SK-N-SH (cell line): ENCODE data around the gene BEST3. TPM values are rescaled to one million over a fixed set of nuclear protein-coding genes. Genes with fewer than 3 reads are reported as not detected.

ENCODE experiments used
- CTCF ChIA-PET: fragments of 300-600, 350-600 bp; formaldehyde crosslinking; extraction: SDS; loops from one replicate; lab custom pipeline; 2021; lab: Yijun Ruan, JAX
- POLR2A ChIA-PET: fragments of 350-600 bp; sonication (Branson Sonifier 250); formaldehyde crosslinking; extraction: SDS; loops from one replicate; lab custom pipeline; 2020; ENCODE audit warnings: antibody characterized with exemption, inconsistent platforms; lab: Yijun Ruan, JAX
- DNase-seq: peaks from one replicate; pipeline ENCODE4 v3.0.0; 2012
- H2AFZ ChIP-seq: fragments of 200-600 bp; sonication (generic); 2 replicates; pipeline ENCODE4 v1.8.1; 2016; ENCODE audit warnings: antibody characterized with exemption, mild to moderate bottlenecking, low read depth
- H3F3A ChIP-seq: fragments of 200-600 bp; sonication (generic); replicated peaks from 2 replicates; pipeline ENCODE3; 2016; ENCODE audit warnings: antibody characterized with exemption, mild to moderate bottlenecking; ENCODE audit not compliant: insufficient read depth
- H3K27ac ChIP-seq, 2 experiments: fragments of 200-500 bp in 1 of 2; fragments of 200-600 bp in 1 of 2; sonication (Bioruptor generic) in 1 of 2; sonication (generic), shearing (Covaris generic) in 1 of 2; 2 replicates each; pipeline versions ENCODE4 v1.5.1 to v1.6.1; 2014 to 2016; ENCODE audit warnings: low read depth in 2 of 2, inconsistent platforms in 1 of 2, low read length in 1 of 2, mild to moderate bottlenecking in 1 of 2, mixed read lengths in 1 of 2
- H3K27me3 ChIP-seq: fragments of 200-600 bp; sonication (generic), shearing (Covaris generic); 2 replicates; pipeline ENCODE4 v1.6.1; 2016; ENCODE audit warnings: mixed run types; ENCODE audit not compliant: insufficient read depth
- H3K36me3 ChIP-seq, 2 experiments: fragments of 200-500 bp in 1 of 2; fragments of 200-600 bp in 1 of 2; sonication (Bioruptor generic) in 1 of 2; sonication (generic) in 1 of 2; replicated peaks in 1 of 2; 2 replicates each; pipeline versions ENCODE3 to v1.5.1; 2014 to 2016; ENCODE audit warnings: low read length in 1 of 2, mild to moderate bottlenecking in 1 of 2; ENCODE audit not compliant: insufficient read depth in 2 of 2, control insufficient read depth in 1 of 2
- H3K4me1 ChIP-seq, 2 experiments: fragments of 200-500 bp in 1 of 2; fragments of 200-600 bp in 1 of 2; sonication (Bioruptor generic) in 1 of 2; sonication (generic), shearing (Covaris generic) in 1 of 2; 2 replicates each; pipeline versions ENCODE4 v1.5.1 to v1.6.1; 2014 to 2016; ENCODE audit warnings: low read depth in 1 of 2, low read length in 1 of 2, mixed run types in 1 of 2; ENCODE audit not compliant: insufficient read depth in 2 of 2, control insufficient read depth in 1 of 2
- H3K4me2 ChIP-seq: fragments of 200-600 bp; sonication (generic), shearing (Covaris generic); 2 replicates; pipeline ENCODE4 v1.6.1; 2017; ENCODE audit warnings: mixed run types
- H3K4me3 ChIP-seq, 2 experiments: fragments of 200-500 bp in 1 of 2; fragments of 200-600 bp in 1 of 2; sonication (Bioruptor generic) in 1 of 2; sonication (generic), shearing (Covaris generic) in 1 of 2; 2 replicates each; pipeline versions ENCODE4 v1.5.1 to v1.8.1; 2014 to 2016; ENCODE audit warnings: low read depth in 2 of 2, inconsistent platforms in 1 of 2, low read length in 1 of 2, mild to moderate bottlenecking in 1 of 2, mixed read lengths in 1 of 2, moderate library complexity in 1 of 2
- H3K79me2 ChIP-seq: fragments of 200-600 bp; sonication (generic); 2 replicates; pipeline ENCODE4 v1.8.1; 2017; ENCODE audit warnings: mild to moderate bottlenecking; ENCODE audit not compliant: insufficient read depth
- H3K9ac ChIP-seq: fragments of 200-600 bp; sonication (generic); 2 replicates; pipeline ENCODE4 v1.6.1; 2017; ENCODE audit warnings: mixed run types
- H3K9me2 ChIP-seq: fragments of 200-600 bp; sonication (generic); 2 replicates; pipeline ENCODE4 v1.6.1; 2017; ENCODE audit warnings: mixed run types
- H3K9me3 ChIP-seq: fragments of 200-600 bp; sonication (generic); 2 replicates; pipeline ENCODE4 v1.6.1; 2017; ENCODE audit warnings: mixed run types, mild to moderate bottlenecking, moderate library complexity
- H4K20me1 ChIP-seq: fragments of 200-600 bp; sonication (generic); 2 replicates; pipeline ENCODE4 v1.6.1; 2017; ENCODE audit warnings: mild to moderate bottlenecking, mixed run types; ENCODE audit not compliant: insufficient read depth
- CHD2 ChIP-seq: fragments of 150-350 bp; IDR thresholded peaks from 2 replicates; pipeline ENCODE4 v1.6.1; 2018; ENCODE audit warnings: low read length; ENCODE audit not compliant: partially characterized antibody
- CTCF ChIP-seq: fragments of 200-600 bp; sonication (generic); IDR thresholded peaks from 2 replicates; pipeline ENCODE4 v1.6.1; 2017; ENCODE audit warnings: antibody characterized with exemption, mild to moderate bottlenecking, moderate library complexity
- EZH2phosphoT487 ChIP-seq: fragments of 200-600 bp; sonication (generic); IDR thresholded peaks from 2 replicates; pipeline ENCODE4 v1.6.1; 2017; ENCODE audit warnings: low read depth, mixed run types, mild to moderate bottlenecking, antibody characterized with exemption, moderate library complexity, borderline replicate concordance
- FOSL2 ChIP-seq: IDR thresholded peaks from 2 replicates; pipeline ENCODE4 v1.4.0; 2012; ENCODE audit warnings: low read depth, mild to moderate bottlenecking, moderate library complexity, borderline replicate concordance
- FOXJ3 ChIP-seq: sonication (generic); formaldehyde crosslinking; IDR thresholded peaks from 2 replicates; pipeline ENCODE4 v1.5.1; 2020; ENCODE audit warnings: mild to moderate bottlenecking, missing genetic modification reagents
- IRF3 ChIP-seq: fragments of 150-350 bp; IDR thresholded peaks from 2 replicates; pipeline ENCODE4 v1.6.1; 2016; ENCODE audit warnings: mild to moderate bottlenecking, low read depth, low read length
- JUND ChIP-seq: IDR thresholded peaks from 2 replicates; pipeline ENCODE4 v1.4.0; 2012
- MXI1 ChIP-seq: IDR thresholded peaks from 2 replicates; pipeline ENCODE4 v1.6.1; 2012; ENCODE audit warnings: mild to moderate bottlenecking, low read depth, low read length, improper control_type of control experiment
- NRF1 ChIP-seq: IDR thresholded peaks from 2 replicates; pipeline ENCODE4 v1.6.1; 2012; ENCODE audit warnings: low read depth, mild to moderate bottlenecking, low read length
- POLR2AphosphoS5 ChIP-seq: IDR thresholded peaks from 2 replicates; pipeline ENCODE4 v1.6.1; 2012; ENCODE audit warnings: low read depth, low read length
- RAD21 ChIP-seq: IDR thresholded peaks from 2 replicates; pipeline ENCODE4 v1.6.1; 2012; ENCODE audit warnings: mild to moderate bottlenecking, low read length
- RCOR1 ChIP-seq: fragments of 150-350 bp; IDR thresholded peaks from 2 replicates; pipeline ENCODE4 v1.6.1; 2017; ENCODE audit warnings: antibody characterized with exemption, low read length
- REST ChIP-seq: IDR thresholded peaks from 2 replicates; pipeline ENCODE4 v1.6.1; 2012; ENCODE audit warnings: mild to moderate bottlenecking, low read depth, low read length, moderate library complexity
- RFX5 ChIP-seq: IDR thresholded peaks from 2 replicates; pipeline ENCODE4 v1.6.1; 2012; ENCODE audit warnings: mild to moderate bottlenecking, improper control_type of control experiment, low read length
- SIN3A ChIP-seq: IDR thresholded peaks from 2 replicates; pipeline ENCODE4 v1.6.1; 2012; ENCODE audit warnings: low read depth, mild to moderate bottlenecking, low read length, moderate library complexity, borderline replicate concordance
- SMC3 ChIP-seq: IDR thresholded peaks from 2 replicates; pipeline ENCODE4 v1.6.1; 2012; ENCODE audit warnings: low read depth, low read length, improper control_type of control experiment
- TCF12 ChIP-seq: IDR thresholded peaks from 2 replicates; pipeline ENCODE4 v1.4.0; 2012
- TEAD4 ChIP-seq: IDR thresholded peaks from 2 replicates; pipeline ENCODE4 v1.4.0; 2012; ENCODE audit warnings: mild to moderate bottlenecking, borderline replicate concordance; ENCODE audit not compliant: insufficient read depth
- YY1 ChIP-seq: IDR thresholded peaks from 2 replicates; pipeline ENCODE4 v1.4.0; 2012; ENCODE audit warnings: low read depth, mild to moderate bottlenecking
- WGBS: methylation state at CpG from one replicate; pipeline ENCODE4 v1.1.6; 2017; ENCODE audit warnings: low lambda C conversion rate; 5-methylcytosine and 5-hydroxymethylcytosine counted together
- polyA plus RNA-seq, 3 experiments: library from polyadenylated mRNA; depleted of rRNA; stranded (reverse); fragments of >200 nt; gene quantifications; 2 replicates each; pipeline ENCODE4 v1.2.3, GENCODE V29; 2012

The BEST3 gene
- polyA plus RNA-seq, 1 of the 3 experiments (the other 2 are of a cell fraction) = 0.48 TPM

- no peak for DNase-seq
- no peaks in the 10 kb centered on the region for H3K36me3 ChIP-seq
- H3K27ac ChIP-seq = no peak overlapping the region
- H3K9ac ChIP-seq = no peak overlapping the region
- peaks cover 4% of the 10 kb centered on the region for H3F3A ChIP-seq
- H3K4me3 ChIP-seq = no peak overlapping the region
- POLR2A ChIA-PET = no interaction called here
- no peaks in the 10 kb centered on the region for H3K79me2 ChIP-seq
- no peaks in the 10 kb centered on the region for H4K20me1 ChIP-seq
- no peaks in the 10 kb centered on the region for H3K9me3 ChIP-seq
- no peaks in the 10 kb centered on the region for H3K27me3 ChIP-seq
- CTCF ChIA-PET = interaction anchor here (6.4 kb wide), 1 partner anchor 14 kb away, joined by 46 read pairs; no protein-coding TSS in a partner anchor
- no peaks in the 10 kb centered on the region for H3K9me2 ChIP-seq
- H2AFZ ChIP-seq = no peak overlapping the region
- no peak overlapping the region for H3K4me2 ChIP-seq
- WGBS = 78% methylated on average over 8 of the region's 8 CpGs
- H3K4me1 ChIP-seq = peaks cover 0 to 9% of the 10 kb centered on the region in 2 experiments; a peak in 1 of 4 replicates
- TF ChIP-seq RCOR1 (no peak), FOSL2 (no peak), CTCF (no peak), MXI1 (no peak), REST (no peak), FOXJ3 (CRISPR knock-in tag) (no peak), SIN3A (no peak), SMC3 (no peak), RFX5 (no peak), YY1 (no peak), POLR2AphosphoS5 (no peak), CHD2 (no peak)
Measured at GRCh38 chr12:69653703-69654102, 45.4 kb downstream of the BEST3 start.

- TF ChIP-seq JUND = no peak
- no peak for TF ChIP-seq RAD21
- no peak for TF ChIP-seq EZH2phosphoT487
- no peak for TF ChIP-seq NRF1
- no peak for TF ChIP-seq TCF12
- TF ChIP-seq IRF3 = no peak
- no peak for TF ChIP-seq TEAD4
- TF ChIP-seq RFX5 = no peak
- H3F3A ChIP-seq = peaks cover 4% of the 10 kb centered on the region
- DNase-seq = no peak
- no peak overlapping the region for H2AFZ ChIP-seq
- H3K9ac ChIP-seq = no peak overlapping the region
- H3K4me2 ChIP-seq = no peak overlapping the region
- H3K9me2 ChIP-seq = no peaks in the 10 kb centered on the region
- no peak overlapping the region for H3K4me3 ChIP-seq
- ChIA-PET POLR2A (no interaction called here), CTCF (interaction anchor here (0.9 to 6.4 kb wide), 4 partner anchors 10 to 265 kb away, joined by 3 to 46 read pairs (median 4); no protein-coding TSS in a partner anchor)
- 93% methylated on average over 3 of the region's 3 CpGs for WGBS
- H3K4me1 ChIP-seq = peaks cover 0 to 9% of the 10 kb centered on the region in 2 experiments; a peak in 1 of 4 replicates
- H3K79me2 ChIP-seq = no peaks in the 10 kb centered on the region
- H3K9me3 ChIP-seq = no peaks in the 10 kb centered on the region
- no peaks in the 10 kb centered on the region for H3K27me3 ChIP-seq
- H3K36me3 ChIP-seq = no peaks in the 10 kb centered on the region
- H3K27ac ChIP-seq = no peak overlapping the region
- H4K20me1 ChIP-seq = no peaks in the 10 kb centered on the region
Measured at GRCh38 chr12:69651922-69652321, 47.2 kb downstream of the BEST3 start.
